HEK293 (cell line): Measurements from ENCODE around the gene ELF1.

ENCODE experiments used
- CTCF ChIP-seq: fragments of 450-650 bp; formaldehyde crosslinking; IDR thresholded peaks from 2 replicates; pipeline ENCODE4 v1.5.1; 2016; ENCODE audit warnings: missing biosample characterization, missing genetic modification characterization
- SP7 ChIP-seq: fragments of 450-650 bp; formaldehyde crosslinking; IDR thresholded peaks from 2 replicates; pipeline ENCODE4 v1.5.1; 2016; ENCODE audit warnings: missing biosample characterization, missing genetic modification characterization
- YY1 ChIP-seq: fragments of 450-650 bp; formaldehyde crosslinking; IDR thresholded peaks from 2 replicates; pipeline ENCODE4 v1.5.1; 2018; ENCODE audit warnings: missing biosample characterization, missing genetic modification characterization
- ZNF10 ChIP-seq: fragments of 450-650 bp; formaldehyde crosslinking; IDR thresholded peaks from 2 replicates; pipeline ENCODE4 v1.5.1; 2017; ENCODE audit warnings: missing biosample characterization, missing genetic modification characterization
- ZNF121 ChIP-seq: fragments of 450-650 bp; formaldehyde crosslinking; IDR thresholded peaks from 2 replicates; pipeline ENCODE4 v1.5.1; 2016; ENCODE audit warnings: missing biosample characterization, missing genetic modification characterization
- ZNF311 ChIP-seq: fragments of 450-650 bp; formaldehyde crosslinking; IDR thresholded peaks from 2 replicates; pipeline ENCODE4 v1.5.1; 2017; ENCODE audit warnings: missing biosample characterization, missing genetic modification characterization, borderline replicate concordance
- ZSCAN30 ChIP-seq: fragments of 450-650 bp; IDR thresholded peaks from 2 replicates; pipeline ENCODE4 v1.5.1; 2018; ENCODE audit warnings: missing biosample characterization, mild to moderate bottlenecking, missing genetic modification characterization, moderate library complexity
- TF ChIP-seq, protein P1 (sequence below): fragments of 450-650 bp; formaldehyde crosslinking; IDR thresholded peaks from 2 replicates; pipeline ENCODE4 v1.5.1; 2016; ENCODE audit warnings: missing biosample characterization, missing genetic modification characterization
- TF ChIP-seq, protein P2 (sequence below): fragments of 450-650 bp; formaldehyde crosslinking; IDR thresholded peaks from 2 replicates; pipeline ENCODE4 v1.5.1; 2016; ENCODE audit warnings: missing biosample characterization, missing genetic modification characterization

- TF ChIP-seq SP7 (tag by site-specific recombination) (no peak), YY1 (tag by site-specific recombination) (no peak), ZNF10 (tag by site-specific recombination) (no peak), ZNF121 (tag by site-specific recombination) (no peak), ZNF311 (tag by site-specific recombination) (no peak), CTCF (tag by site-specific recombination) (no peak), ZSCAN30 (tag by site-specific recombination) (no peak)
- TF ChIP-seq, protein P1, sequence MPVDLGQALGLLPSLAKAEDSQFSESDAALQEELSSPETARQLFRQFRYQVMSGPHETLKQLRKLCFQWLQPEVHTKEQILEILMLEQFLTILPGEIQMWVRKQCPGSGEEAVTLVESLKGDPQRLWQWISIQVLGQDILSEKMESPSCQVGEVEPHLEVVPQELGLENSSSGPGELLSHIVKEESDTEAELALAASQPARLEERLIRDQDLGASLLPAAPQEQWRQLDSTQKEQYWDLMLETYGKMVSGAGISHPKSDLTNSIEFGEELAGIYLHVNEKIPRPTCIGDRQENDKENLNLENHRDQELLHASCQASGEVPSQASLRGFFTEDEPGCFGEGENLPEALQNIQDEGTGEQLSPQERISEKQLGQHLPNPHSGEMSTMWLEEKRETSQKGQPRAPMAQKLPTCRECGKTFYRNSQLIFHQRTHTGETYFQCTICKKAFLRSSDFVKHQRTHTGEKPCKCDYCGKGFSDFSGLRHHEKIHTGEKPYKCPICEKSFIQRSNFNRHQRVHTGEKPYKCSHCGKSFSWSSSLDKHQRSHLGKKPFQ (tag by site-specific recombination) = no peak
- TF ChIP-seq, protein P2, sequence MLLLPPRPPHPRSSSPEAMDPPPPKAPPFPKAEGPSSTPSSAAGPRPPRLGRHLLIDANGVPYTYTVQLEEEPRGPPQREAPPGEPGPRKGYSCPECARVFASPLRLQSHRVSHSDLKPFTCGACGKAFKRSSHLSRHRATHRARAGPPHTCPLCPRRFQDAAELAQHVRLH (tag by site-specific recombination) = no peak
Measured at GRCh38 chr13:40931719-40932118, 87.4 kb downstream of the ELF1 start.
